Neuronal stem cell (in vitro differentiated cells): ENCODE measurements around the gene CAMTA1.
A peak's percentile ranks its signal among the peaks of the same experiment; 100 is the strongest.

Experiments
- DNase-seq: peaks from one replicate; pipeline ENCODE4 v3.0.0-alpha.2; 2013; ENCODE audit warnings: low spot score
- H2AFZ ChIP-seq: one replicate; pipeline ENCODE4 v1.6.1; 2013; ENCODE audit warnings: mild to moderate bottlenecking, low read length, inconsistent platforms
- H2AK5ac ChIP-seq: 2 replicates; pipeline ENCODE4 v1.6.1; 2013; ENCODE audit warnings: low read depth, mild to moderate bottlenecking, inconsistent platforms, low read length, moderate library complexity, mixed read lengths
- H2BK120ac ChIP-seq: 2 replicates; pipeline ENCODE4 v1.6.1; 2013; ENCODE audit warnings: low read depth, mild to moderate bottlenecking, inconsistent platforms, low read length, moderate library complexity, mixed read lengths
- H2BK12ac ChIP-seq: one replicate; pipeline ENCODE4 v1.6.1; 2013; ENCODE audit warnings: low read length, inconsistent platforms
- H2BK15ac ChIP-seq: 2 replicates; pipeline ENCODE4 v1.6.1; 2013; ENCODE audit warnings: mild to moderate bottlenecking, low read length, inconsistent platforms, mixed read lengths
- H2BK5ac ChIP-seq: one replicate; pipeline ENCODE4 v1.6.1; 2013; ENCODE audit warnings: inconsistent platforms, mild to moderate bottlenecking, low read length, moderate library complexity
- H3K14ac ChIP-seq: one replicate; pipeline ENCODE4 v1.6.1; 2013; ENCODE audit warnings: low read length, inconsistent platforms
- H3K18ac ChIP-seq: 2 replicates; pipeline ENCODE4 v1.6.1; 2013; ENCODE audit warnings: low read length, inconsistent platforms
- H3K23ac ChIP-seq: 2 replicates; pipeline ENCODE4 v1.6.1; 2013; ENCODE audit warnings: low read depth, mild to moderate bottlenecking, mixed read lengths, low read length, inconsistent platforms; ENCODE audit not compliant: poor library complexity
- H3K27ac ChIP-seq: replicated peaks from 3 replicates; pipeline ENCODE4 v1.5.1; 2013; ENCODE audit warnings: low read length, inconsistent platforms
- H3K27me3 ChIP-seq, 3 experiments: 2 replicates each; pipeline ENCODE4 v1.6.1; 2013; ENCODE audit warnings: low read length in 3 of 3, mild to moderate bottlenecking in 2 of 3, inconsistent platforms in 1 of 3, low read depth in 1 of 3, mixed read lengths in 1 of 3, moderate library complexity in 1 of 3; ENCODE audit not compliant: control insufficient read depth in 3 of 3, insufficient read depth in 3 of 3
- H3K36me3 ChIP-seq, 2 donors: replicated peaks in 1 of 2; 2 replicates each; pipeline ENCODE4 v1.6.1; 2013; ENCODE audit warnings: low read length in 2 of 2; ENCODE audit not compliant: control insufficient read depth in 2 of 2, insufficient read depth in 2 of 2
- H3K4ac ChIP-seq: 2 replicates; pipeline ENCODE4 v1.6.1; 2013; ENCODE audit warnings: inconsistent platforms, mild to moderate bottlenecking, low read length, moderate library complexity
- H3K4me1 ChIP-seq, 2 donors: 1 replicate in 1 of 2; 2 replicates in 1 of 2; pipeline ENCODE4 v1.6.1; 2013; ENCODE audit warnings: low read length in 2 of 2, low read depth in 1 of 2; ENCODE audit not compliant: control insufficient read depth in 2 of 2, insufficient read depth in 1 of 2
- H3K4me2 ChIP-seq: one replicate; pipeline ENCODE4 v1.6.1; 2013; ENCODE audit warnings: mild to moderate bottlenecking, low read length, inconsistent platforms; ENCODE audit not compliant: insufficient read depth, poor library complexity, severe bottlenecking
- H3K4me3 ChIP-seq, 2 donors: 2 replicates each; pipeline ENCODE4 v1.5.1; 2013; ENCODE audit warnings: low read length in 2 of 2, mild to moderate bottlenecking in 2 of 2, inconsistent platforms in 1 of 2, moderate library complexity in 1 of 2
- H3K79me1 ChIP-seq: one replicate; pipeline ENCODE4 v1.6.1; 2013; ENCODE audit warnings: low read depth, mild to moderate bottlenecking, inconsistent platforms, low read length, moderate library complexity
- H3K9ac ChIP-seq: one replicate; pipeline ENCODE4 v1.6.1; 2013; ENCODE audit warnings: mild to moderate bottlenecking, low read depth, low read length, inconsistent platforms; ENCODE audit not compliant: poor library complexity
- H3K9me3 ChIP-seq, 2 donors: replicated peaks in 1 of 2; 2 replicates each; pipeline versions ENCODE3 to v1.6.1; 2013; ENCODE audit warnings: low read length in 2 of 2, mild to moderate bottlenecking in 2 of 2, inconsistent platforms in 1 of 2, low read depth in 1 of 2, mixed read lengths in 1 of 2, moderate library complexity in 1 of 2; ENCODE audit not compliant: control insufficient read depth in 2 of 2, insufficient read depth in 1 of 2
- H4K8ac ChIP-seq: one replicate; pipeline ENCODE4 v1.6.1; 2013; ENCODE audit warnings: low read depth, mild to moderate bottlenecking, inconsistent platforms, low read length, moderate library complexity
- H4K91ac ChIP-seq: one replicate; pipeline ENCODE4 v1.6.1; 2013; ENCODE audit warnings: low read length, low read depth, mild to moderate bottlenecking, inconsistent platforms; ENCODE audit not compliant: poor library complexity
- WGBS, 2 donors: extraction: QIAGEN DNeasy Blood & Tissue Kit; methylation state at CpG; one replicate each; pipeline ENCODE4 v1.1.7; 2013; ENCODE audit warnings: missing lambda C conversion rate in 2 of 2, mixed read lengths in 1 of 2; ENCODE audit not compliant: insufficient read length in 2 of 2, insufficient replicate concordance in 1 of 2; ENCODE audit errors: extremely low coverage in 2 of 2; 5-methylcytosine and 5-hydroxymethylcytosine counted together

Gene CAMTA1

DNA sequence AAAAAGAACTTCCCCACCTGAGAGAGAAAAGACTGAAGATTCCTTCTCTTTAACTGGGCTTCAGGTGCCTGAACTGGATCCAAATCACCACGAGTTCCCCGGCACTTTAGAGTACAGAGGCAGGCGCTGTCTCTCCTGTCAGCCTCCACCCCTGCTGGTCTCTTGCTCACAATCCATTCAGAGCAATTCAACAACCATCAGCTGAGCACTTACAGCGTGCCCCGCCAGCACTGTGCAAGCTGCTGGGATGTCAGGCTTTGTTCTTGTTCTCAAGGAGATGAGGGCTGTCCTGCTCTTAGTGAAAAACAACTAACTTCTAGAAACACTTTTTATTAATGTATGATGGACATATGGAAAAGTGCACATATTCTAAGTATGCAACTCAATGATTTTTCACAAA is 917.1 kb downstream of the CAMTA1 start:
- H4K91ac ChIP-seq = no peak overlapping the region
- H3K18ac ChIP-seq = no peak overlapping the region
- H3K4me1 ChIP-seq = peaks cover 14 to 19% of the 10 kb centered on the region in 2 donors
- no peak overlapping the region for H3K9ac ChIP-seq
- H2BK12ac ChIP-seq = no peak overlapping the region
- H4K8ac ChIP-seq = no peak overlapping the region
- no peak overlapping the region for H3K27ac ChIP-seq
- no peaks in the 10 kb centered on the region for H3K79me1 ChIP-seq
- H2BK5ac ChIP-seq = no peak overlapping the region
- H3K27me3 ChIP-seq = peaks cover 2 to 23% (median 4%) of the 10 kb centered on the region in 3 experiments
- H3K9me3 ChIP-seq = peaks cover 0 to 6% of the 10 kb centered on the region in 2 donors
- no peak overlapping the region for H3K4me3 ChIP-seq
- no peak overlapping the region for H2BK120ac ChIP-seq
- no peak overlapping the region for H3K4ac ChIP-seq
- H2AK5ac ChIP-seq = no peak overlapping the region
- no peaks in the 10 kb centered on the region for H3K36me3 ChIP-seq
- WGBS, 2 donors = no CpG with 5 or more reads among the region's 5 CpGs
- H2BK15ac ChIP-seq = no peak overlapping the region
- peak overlapping the region; percentile 17 for H2AFZ ChIP-seq
- peak overlapping the region; percentile 20 for H3K4me2 ChIP-seq
- no peak overlapping the region for H3K14ac ChIP-seq
- no peak for DNase-seq
- no peak overlapping the region for H3K23ac ChIP-seq

DNA sequence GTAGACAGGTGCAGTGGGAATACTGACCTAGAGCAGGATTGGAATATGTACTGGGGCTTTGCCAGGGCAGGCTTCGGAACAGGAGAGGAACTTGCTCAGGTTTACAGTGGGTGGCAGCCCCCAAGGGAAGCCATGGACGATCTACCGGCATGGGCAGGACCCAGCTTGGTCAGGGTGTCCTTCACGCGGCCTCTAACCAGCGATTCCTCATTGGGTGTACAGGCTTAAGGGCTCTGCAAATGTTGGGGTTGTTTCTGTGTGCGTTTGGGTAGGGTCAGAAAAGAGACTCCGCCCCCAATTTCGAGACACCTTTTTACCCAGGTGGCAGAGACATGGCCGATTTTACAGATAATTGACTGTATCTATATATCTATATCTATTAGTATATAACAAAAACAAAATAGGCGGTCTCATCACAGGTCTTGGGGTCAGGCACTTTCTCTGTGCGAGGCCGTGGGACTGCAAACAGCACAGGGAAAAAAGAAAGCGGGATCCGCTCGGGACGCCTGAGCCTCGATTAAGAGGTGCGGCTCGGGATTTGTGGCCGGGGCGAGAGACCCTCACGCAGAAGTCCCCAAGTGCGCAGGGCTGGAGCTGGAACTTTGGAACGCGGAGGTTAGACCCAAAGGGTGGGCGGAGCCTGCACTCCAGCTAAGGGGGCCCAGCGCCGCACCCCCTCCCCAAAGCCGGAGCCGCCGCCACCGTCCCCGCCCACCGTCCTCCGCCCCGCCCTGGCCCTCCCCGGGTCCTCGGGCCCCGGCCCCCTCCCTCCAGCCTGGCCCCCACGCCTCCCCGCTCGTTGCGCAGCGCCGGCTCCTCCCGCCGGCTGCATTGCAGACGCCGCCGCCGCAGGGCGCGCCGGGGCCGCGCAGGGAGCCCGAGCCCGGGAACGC is 918.3 kb downstream of the CAMTA1 start:
- no peak overlapping the region for H3K14ac ChIP-seq
- no peak overlapping the region for H2BK15ac ChIP-seq
- peaks cover 0 to 6% of the 10 kb centered on the region in 2 donors for H3K9me3 ChIP-seq
- H3K79me1 ChIP-seq = no peaks in the 10 kb centered on the region
- H4K91ac ChIP-seq = no peak overlapping the region
- peak; percentile 51 for DNase-seq
- no peak overlapping the region for H3K4ac ChIP-seq
- H3K9ac ChIP-seq = no peak overlapping the region
- peak overlapping the region; percentile 43 for H3K4me2 ChIP-seq
- peaks cover 0 to 4% of the 10 kb centered on the region in 2 donors for H3K36me3 ChIP-seq
- H3K18ac ChIP-seq = peak overlapping the region; percentile 51
- H3K4me1 ChIP-seq = peaks cover 14 to 19% of the 10 kb centered on the region in 2 donors
- no peak overlapping the region for H2BK120ac ChIP-seq
- H3K23ac ChIP-seq = no peak overlapping the region
- H2BK12ac ChIP-seq = no peak overlapping the region
- no peak overlapping the region for H3K27ac ChIP-seq
- H2BK5ac ChIP-seq = no peak overlapping the region
- H4K8ac ChIP-seq = no peak overlapping the region
- no CpG with 5 or more reads among the region's 60 CpGs for WGBS, 2 donors
- H3K27me3 ChIP-seq = peaks cover 2 to 23% (median 4%) of the 10 kb centered on the region in 3 experiments
- H2AFZ ChIP-seq = peak overlapping the region; percentile 81
- H3K4me3 ChIP-seq = peak overlapping the region; percentile 70 to 84
- H2AK5ac ChIP-seq = peak overlapping the region; percentile 31

DNA sequence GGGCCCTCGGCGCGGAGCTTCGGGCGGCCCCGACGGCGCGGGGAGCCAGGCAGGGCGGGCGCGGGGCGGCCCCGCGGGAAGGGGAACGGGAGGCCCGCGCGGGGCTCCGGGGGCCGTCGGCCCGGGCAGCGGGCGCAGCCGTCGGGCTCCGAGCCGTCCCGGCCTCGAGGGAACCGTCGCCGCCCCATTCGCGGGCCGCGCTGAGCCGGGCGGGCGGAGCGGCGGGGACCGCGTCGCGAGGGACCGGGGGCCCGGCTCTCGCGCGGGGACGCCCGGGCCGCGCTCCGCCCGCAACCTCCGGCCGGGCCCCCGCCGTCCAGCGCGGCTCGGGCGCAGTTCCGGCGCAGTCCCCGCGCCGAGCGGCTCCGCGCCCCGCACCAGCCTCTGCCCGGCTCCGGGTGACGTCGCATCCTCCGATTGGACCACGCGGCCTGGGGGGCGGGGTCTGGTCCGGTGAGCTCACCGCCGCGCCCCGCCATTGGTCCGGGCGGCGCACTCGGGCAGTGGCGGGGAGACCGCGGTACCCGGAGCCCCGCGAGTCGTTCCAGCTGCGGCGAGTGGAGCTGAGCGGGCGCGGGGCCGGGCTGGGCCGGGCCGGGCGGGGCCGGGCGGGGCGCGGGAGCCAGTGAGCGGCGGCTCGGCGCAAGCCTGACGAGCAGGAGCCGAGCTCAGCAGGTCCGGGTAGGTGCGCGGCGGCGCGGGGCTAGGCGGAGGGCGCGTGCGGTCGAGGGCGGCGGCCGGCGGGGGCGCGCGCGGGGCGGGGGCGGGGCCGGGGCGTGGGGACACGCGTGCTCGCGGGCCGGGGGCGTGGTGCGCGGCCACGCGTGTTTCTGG is 919.2 kb downstream of the CAMTA1 start:
- Histone ChIP-seq H3K23ac (peak overlapping the region; percentile 99), H3K4ac (no peak overlapping the region), H3K27me3 (peaks cover 2 to 23% (median 4%) of the 10 kb centered on the region in 3 experiments), H2BK15ac (no peak overlapping the region), H3K14ac (no peak overlapping the region), H3K4me2 (peak overlapping the region; percentile 75), H3K9me3 (peaks cover 0 to 6% of the 10 kb centered on the region in 2 donors), H3K18ac (peak overlapping the region; percentile 93), H2BK120ac (no peak overlapping the region), H4K91ac (no peak overlapping the region), H3K9ac (peak overlapping the region; percentile 94), H3K27ac (no peak overlapping the region), H2BK12ac (no peak overlapping the region), H4K8ac (no peak overlapping the region), H2AK5ac (peak overlapping the region; percentile 72), H3K4me3 (peak overlapping the region; percentile 70 to 86), H3K4me1 (peaks cover 14 to 19% of the 10 kb centered on the region in 2 donors), H2AFZ (peak overlapping the region; percentile 81), H2BK5ac (no peak overlapping the region), H3K36me3 (peaks cover 0 to 11% of the 10 kb centered on the region in 2 donors), H3K79me1 (no peaks in the 10 kb centered on the region)
- peak; percentile 91 for DNase-seq
- no CpG with 5 or more reads among the region's 151 CpGs for whole genome bisulfite sequencing, 2 donors
